Measurements from ENCODE around the gene COPA.
A peak's percentile ranks its signal among the peaks of the same experiment; 100 is the strongest.
"Not testable (repeated sequence)": the region's sequence is repeated elsewhere in the genome, so short reads cannot be mapped to it uniquely, and the experiment has no call there.

COPA gene

DNA sequence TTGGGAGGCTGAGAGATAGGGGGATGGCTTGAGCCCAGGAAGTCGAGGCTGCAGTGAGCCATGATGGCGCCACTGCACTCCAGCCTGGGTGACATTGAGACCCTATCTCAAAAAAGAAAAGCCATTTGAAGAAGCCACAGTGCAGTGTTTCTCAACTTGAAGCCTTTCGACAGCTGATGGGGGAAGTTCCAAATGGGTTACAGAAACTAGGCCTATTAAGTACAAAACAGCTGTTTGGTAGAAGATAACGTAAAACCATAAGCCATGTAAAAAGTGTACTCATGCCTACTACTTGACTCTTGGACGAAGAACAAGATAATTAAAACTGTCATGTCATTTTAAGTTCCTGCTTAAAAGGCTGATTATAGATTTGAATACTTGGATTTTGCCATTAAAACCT lies 16.6 kb downstream of the COPA start:
- DNase-seq (ENCODE audit: low read depth in 2 of 2): no peak

DNA sequence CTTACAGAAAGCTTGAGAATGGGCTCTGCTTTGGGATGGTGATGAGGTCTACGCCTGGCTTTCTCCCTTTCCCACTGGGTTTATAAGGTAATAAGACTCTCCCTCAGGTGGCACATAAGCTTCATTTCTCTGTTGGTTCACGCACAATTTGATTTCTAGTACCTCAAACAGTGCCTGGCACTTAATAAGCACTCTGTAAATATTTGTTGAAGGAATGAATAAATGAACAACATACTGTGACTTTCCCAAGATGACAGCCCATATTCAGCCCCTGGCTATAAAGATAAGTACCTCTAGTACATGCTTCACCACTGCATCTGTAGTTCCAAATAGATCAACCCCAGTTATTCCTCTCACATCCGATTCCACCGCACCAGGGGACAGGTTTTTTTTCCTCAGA lies 17.8 kb downstream of the COPA start:
- DNase-seq (ENCODE audit: low read depth in 2 of 2): no peak

DNA sequence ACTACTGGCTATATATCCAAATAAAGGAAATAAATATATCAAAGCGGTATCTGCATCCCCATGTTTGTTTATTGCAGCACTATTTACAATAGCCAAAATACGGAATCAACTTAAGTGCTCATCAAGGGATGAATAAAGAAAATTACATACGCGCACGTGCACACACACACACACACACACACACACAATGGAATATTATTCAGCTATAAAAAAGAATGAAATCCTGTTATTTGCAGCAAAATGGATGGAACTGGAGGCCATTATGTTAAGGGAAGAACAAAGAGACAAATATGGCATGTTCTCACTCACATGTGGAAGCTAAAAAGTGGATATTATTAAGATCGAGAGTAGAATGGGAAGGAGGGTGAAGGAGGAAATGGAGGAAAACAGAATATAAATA lies 20.2 kb downstream of the COPA start:
- DNase-seq (ENCODE audit: low read depth in 2 of 2): no peak

DNA sequence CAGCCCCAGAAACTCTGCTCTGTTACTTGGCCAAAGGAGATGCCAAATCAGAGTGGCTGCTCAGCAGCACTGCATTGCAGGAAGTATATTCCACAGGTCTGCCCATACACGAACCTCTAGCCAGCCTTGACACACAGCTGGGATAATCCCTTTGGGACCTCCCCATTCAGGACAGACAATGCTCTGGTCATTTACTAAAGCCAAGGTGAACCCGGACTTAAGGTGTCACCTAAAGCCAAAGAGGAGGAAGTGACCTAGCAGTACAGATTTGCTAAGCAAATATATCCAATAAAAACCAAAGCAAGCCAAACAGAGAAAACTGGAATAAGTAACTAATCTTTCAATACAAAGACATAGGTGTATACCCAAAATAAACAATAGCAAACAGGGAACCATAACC lies 27.7 kb downstream of the COPA start:
- DNase-seq (ENCODE audit: low read depth in 2 of 2): no peak

DNA sequence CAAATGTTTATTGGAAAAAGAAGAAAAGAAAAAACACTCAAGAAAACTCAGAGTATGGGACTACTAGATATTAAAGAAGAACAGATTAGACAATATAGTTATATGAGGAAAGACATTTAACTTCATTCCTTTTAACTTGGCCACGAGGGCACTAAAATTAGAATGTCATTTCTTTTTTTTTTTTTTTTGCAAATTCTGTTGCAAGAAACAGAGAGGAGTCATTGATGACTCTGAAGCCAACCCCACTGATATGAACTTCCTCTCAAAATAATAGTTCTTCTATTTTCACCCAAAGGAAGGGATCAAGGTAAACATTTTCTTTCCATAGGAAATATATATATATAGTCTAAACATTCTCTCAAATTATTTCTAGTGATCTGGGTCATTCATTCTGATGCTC lies 33.5 kb downstream of the COPA start:
- no peak for DNase-seq (ENCODE audit: low read depth in 2 of 2)

DNA sequence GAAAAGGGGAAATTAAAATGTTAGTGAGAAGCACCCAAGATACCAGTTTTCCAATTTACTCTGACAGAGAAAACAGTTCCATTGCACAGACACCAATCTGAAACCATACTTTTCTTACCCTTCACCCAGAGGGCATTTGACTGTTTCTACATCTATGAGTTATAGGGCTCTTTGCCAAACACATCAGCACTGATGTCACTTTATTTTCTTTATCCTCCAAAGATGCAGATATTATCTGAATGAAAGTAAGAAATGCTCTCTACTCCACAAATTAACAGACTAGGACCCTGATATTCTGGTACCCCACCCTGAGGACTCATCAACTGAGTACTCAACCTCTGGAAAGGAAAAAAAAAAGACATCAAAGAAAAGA lies 33.9 kb downstream of the COPA start:
- no peak for DNase-seq (ENCODE audit: low read depth in 2 of 2)

DNA sequence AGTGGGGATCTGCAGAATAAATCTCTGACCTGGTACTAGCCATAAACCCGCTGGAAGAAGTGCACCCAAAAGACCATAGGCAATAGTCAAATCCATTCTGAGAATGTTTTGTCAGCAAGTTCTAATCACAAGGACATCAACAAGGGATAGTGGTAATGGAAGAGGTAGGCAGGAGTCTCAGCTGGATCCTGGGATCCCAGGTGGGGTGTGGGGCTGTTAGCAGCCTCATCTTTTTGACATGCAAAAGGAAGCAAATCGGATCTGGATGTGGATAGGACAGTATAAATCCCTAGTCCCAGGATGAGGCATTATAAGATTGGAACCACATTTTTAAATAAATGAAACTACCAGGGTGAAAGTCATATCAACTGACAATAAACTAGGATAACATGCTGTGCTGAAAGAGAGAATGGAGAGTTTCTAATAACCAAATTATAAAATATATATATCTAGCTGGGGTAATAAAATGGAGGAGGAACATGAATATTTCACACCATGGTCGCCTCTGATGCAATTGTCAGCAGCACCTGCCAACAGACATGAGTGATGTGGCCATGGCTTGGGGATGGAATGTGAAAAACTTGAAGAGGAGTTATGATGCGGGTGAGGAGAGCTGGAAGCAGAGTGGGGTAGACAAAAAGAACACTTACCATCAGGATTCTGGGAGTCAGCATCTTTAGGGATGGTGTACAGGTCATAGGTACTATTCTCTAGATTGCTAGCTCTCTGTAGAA lies 34.4 kb downstream of the COPA start:
- DNase-seq (ENCODE audit: low read depth in 2 of 2): no peak

DNA sequence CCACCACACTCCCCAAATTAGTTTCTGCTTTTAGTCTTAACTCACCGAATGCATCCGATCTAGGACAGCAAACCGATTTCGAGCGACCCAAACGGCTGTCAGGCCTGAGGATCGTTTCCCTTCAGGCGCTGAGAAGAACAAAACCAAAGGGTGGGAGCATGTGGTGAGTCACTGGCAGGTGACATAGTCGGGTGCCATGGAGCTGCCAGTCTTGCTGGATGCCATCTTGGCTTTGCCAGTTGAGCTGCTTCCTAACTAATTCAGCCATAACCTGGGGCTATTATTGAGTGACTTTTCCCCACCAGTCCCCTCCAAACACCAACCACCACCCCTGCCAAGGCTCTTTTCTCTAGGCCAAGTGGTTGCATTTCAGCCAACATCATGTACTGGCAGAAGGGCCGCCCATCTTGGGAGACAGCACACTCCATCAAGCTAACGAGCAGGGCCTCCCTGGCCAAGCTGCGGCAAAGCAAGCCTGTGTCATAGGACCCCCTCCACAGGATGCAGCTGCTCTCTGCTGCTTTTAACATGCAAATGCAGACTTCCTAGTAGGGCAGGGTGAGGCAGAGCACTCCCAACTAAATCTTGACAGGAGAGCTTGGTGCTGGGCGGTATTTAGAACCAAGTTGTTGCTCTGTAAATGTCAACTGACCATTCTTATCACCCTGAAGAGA lies 35.8 kb downstream of the COPA start:
- no peak for DNase-seq (ENCODE audit: low read depth in 2 of 2)

DNA sequence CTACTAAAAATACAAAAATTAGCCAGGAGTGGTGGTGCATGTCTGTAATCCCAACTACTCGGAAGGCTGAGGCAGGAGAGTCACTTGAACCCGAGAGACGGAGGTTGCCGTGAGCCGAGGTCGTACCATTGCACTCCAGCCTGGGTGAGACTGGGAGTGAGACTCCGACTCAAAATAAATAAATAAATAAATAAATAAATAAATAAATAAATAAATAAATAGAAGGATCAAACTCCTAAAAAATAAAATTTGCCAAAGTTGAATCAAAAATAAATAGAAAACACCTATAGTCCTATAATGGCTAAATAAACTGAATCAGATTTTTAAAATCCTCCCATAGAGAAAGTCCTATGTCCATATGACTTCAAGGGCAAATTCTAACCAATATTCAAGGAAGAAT lies 42.9 kb downstream of the COPA start:
- DNase-seq (ENCODE audit: low read depth in 2 of 2): no peak

DNA sequence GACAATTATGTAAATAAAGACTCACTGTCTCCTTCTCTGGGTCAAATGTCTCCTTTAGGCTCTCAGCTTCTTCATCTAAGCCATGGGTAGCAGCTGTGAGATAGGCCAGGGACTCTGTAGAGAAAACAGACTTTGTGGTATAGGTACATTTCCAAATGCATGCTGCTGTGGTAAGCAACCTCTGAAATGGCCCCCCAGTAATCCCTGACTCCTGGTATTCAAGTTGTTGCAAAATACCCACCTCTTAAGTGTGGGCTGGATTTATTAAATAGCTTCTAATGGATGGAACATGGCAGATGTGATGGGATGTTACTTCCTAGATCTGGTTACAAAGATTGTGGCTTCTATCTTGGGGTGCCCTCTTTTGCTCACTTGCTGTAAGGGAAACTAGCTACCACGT lies 47.0 kb downstream of the COPA start:
- no peak for DNase-seq (ENCODE audit: low read depth in 2 of 2)

DNA sequence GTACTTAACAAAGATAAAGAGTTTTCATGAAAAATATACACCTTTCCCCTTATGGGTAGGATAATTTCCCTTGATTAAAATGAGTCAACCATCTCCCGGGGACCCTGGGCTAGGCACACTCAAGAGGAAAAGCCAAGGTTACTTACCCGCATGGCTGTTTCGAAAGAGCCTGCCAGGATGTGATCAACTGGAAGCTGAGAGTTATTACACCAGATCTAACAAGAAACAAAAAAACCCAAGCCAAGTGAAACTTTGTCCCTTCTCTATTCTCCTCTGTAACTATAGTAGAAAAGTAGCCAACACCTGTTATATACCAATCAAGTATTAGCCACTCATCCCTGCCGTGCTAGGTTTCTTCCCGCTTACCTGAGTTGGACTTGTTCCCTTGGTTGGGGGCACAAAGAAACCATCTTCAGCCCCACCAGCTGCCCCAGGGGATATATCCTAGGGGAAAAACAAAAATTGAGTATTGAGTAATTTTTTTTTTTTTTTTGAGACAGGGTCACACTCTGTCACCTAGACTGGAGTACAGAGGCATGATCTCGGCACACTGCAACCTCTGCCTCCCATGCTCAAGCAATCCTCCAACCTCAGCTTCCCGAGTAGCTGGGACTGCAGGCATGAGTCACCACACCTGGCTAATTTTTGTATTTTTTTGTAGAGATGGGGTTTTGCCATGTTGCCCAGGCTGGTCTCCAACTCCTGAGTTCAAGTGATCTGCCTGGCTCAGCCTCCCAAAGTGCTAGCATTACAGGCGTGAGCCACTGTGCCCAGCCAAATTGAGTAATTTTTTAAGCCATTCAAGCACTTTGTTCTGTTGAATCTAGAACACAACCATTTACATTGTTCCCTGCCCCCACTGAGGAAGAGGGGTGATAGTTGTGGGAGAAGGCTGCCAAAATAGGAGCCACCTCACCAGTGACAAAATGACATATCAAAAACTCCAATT lies 49.8 kb downstream of the COPA start:
- no peak for DNase-seq (ENCODE audit: low read depth in 2 of 2)

DNA sequence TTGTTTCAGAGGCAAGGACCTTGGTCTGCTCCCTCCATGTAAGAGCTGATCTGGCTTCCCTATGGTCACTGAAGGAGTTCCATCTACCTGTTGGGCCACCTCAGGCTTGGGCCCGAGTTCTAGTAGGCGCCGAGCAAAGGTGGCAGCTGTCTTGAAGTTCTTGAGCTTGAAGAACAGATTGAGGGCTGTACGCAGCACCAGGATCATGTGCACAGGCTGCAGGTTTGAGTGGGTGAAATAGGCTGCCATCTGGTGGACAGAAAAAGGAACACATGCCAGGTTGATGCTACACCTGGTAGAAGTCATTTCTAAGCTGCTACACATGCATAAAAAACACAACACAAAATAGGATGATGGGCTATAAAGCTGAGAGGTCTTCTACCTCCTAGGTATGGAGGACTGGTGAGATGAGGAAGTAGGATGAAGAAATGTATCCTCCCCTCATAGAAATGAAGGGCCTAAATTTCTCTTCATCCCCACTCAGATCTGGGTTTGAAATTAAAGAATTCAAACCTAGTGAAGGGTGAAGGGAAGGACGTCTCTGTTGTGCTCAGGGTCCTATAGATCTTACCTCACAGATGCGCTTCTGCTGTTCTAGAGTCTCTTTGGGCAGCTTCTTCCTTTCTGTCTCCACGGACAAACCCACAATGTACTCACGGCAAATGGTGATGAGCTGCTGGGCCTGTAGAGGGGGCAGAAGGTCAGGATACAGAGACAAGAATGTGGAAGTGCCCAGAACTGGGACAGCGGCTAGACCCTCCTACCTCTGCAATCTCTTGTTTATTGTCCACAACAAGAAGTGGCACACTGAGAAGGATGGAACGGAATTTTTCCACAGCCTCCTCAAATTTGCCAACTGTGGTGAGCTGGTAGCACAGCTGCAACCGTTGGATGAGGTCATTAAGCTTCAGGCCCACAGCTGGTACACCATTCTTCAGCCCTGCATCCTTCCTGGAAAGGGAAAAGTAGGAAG lies 51.5 kb downstream of the COPA start:
- peak; percentile 2 to 54 for DNase-seq (ENCODE audit: low read depth in 2 of 2)

DNA sequence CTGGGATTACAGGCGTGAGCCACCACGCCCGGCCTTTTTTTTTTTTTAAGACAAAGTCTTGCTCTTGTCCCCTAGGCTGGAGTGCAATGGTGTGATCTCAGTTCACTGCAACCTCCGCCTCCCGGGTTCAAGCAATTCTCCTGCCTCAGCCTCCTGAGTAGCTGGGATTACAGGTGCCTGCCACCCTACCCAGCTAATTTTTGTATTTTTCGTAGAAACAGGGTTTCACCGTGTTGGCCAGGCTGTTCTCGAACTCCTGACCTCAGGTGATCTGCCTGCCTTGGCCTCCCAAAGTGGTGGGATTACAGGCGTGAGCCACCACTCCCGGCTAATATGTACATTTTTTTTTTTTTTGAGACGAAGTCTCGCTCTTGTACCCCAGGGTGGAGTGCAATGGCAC lies 55.3 kb downstream of the COPA start:
- DNase-seq (ENCODE audit: low read depth in 2 of 2): not testable (repeated sequence)

DNA sequence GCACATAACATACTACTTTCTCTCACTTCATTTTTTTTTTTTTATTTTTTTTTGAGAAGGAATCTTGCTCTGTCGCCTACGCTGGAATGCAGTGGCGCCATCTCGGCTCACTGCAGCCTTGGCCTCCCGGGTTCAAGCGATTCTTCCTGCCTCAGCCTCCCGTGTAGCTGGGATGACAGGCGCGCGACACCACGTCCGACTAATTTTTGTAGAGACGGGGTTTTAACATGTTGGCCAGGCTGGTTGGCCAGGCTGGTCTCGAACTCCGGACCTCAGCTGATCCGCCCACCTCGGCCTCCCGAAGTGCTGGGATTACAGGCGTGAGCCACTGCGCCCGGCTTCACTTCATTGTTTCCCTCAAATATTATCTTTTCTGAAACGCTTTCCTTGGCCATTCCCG lies 57.5 kb downstream of the COPA start:
- DNase-seq (ENCODE audit: low read depth in 2 of 2): no peak

DNA sequence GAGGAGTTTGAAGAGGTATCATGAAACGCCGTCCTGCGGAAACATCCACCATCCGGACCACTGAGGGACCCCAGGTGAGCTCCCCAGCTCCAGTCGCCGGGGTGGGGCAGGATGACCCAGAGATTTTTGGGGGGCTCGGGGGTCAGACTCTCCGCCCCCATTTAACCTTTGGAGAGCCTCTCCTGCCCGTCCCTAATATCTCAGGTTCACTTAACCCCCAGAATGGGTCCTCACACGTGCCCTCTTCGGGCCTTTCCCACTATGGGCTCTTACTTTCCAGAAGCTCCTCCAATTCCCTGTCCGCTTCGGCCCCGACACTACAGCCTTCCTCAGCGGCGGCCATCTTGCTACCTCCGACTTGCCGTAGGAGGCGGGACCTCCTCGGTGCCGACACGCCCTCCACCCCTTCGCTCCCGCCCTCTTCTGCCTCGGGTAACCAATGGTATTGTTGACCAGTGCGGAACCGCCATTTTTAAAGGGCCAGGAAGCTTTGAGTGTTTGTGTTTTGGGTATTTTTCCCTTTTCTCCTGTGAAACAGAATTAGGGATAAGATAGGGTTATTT lies 58.2 kb downstream of the COPA start, which contains the start of gene PEX19:
PEX19 (minus strand) TSS at position 352 of the 563 bp plus-strand sequence; CDS start at position 343, 9 bp downstream.
- peak; percentile 76 to 88 for DNase-seq (ENCODE audit: low read depth in 2 of 2)

DNA sequence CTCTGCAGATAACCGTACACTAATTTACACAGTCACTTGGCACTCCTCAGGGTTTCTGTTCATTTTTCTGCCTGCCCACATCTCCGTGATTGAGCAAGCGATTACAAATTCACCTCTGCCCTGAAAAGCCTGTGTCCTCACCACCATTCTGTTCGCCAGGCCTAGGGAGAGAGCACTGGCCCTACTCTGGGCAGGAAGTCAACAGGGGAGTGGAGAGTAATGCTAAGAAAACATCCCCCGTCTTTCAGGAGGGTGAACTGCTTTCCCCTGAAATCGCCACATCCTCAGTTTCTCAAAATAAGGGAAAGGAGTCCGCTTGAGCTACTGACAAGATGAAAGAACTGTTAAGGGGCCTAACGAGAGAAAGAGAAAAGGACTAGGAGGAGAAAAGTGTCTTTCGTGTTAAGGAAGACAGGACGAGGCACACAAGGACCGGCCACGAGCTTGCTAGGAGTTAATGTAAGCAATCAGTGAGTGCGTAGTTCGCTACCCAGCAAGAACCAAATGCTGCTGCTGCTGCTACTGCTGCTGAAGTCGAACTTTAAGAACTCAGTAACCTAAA lies 58.7 kb downstream of the COPA start:
- DNase-seq (ENCODE audit: low read depth in 2 of 2): no peak

DNA sequence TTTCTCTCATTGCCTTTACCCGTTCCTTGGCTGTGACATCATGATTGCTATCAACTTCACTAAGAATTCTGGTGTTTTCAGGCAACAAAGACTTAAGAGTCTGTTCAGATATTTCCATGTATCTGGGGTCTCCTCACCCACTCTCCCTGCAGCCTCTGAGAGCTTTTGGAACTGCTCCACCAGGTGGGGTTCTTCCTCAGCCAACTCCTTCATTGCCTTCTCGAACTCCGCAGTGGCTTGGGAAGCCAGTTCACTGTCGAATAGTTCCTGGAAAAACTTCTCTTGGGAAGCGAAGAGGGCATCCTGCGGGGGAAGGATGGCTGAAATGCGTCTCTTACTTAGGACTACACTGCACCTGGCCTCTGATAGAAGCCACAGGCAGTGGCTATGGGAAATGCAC lies 60.2 kb downstream of the COPA start:
- no peak for DNase-seq (ENCODE audit: low read depth in 2 of 2)

DNA sequence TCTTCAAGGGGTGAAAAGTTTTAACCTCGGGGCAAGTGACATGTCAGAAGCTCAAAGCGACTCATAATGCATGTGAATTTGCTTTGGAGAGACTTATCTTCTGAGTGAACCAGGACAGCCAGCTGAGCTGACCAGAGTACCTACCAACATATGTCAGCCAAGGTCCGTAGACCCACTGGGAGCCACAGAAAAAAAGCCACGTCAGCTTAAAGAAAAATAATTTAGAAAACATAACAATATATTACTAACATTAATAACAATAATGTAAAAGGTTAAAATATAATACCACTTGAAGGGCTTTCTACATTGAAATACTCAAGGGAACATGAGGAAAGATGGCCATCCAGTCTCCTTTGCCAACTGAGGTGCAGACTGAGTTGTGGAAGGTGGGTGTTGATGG lies 65.1 kb downstream of the COPA start:
- DNase-seq (ENCODE audit: low read depth in 2 of 2): no peak

DNA sequence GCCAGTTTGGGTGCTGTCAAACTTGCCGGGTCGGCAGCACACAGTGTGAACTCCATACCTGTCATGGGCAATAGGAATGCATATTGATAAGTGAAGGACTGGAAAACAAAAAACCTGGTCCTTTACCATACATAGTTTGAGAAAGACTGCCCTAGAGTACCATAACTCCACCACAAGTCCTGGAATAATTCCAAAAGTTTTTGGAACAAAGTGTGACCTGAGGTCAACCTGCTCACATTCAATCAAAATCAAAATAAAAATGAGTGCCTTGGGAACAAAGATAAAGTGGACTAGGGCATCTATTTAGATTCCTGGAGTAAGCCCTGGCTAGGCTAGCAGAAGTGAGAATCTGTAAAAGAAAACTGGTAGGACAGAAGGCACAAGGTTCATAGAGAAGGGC lies 65.7 kb downstream of the COPA start:
- DNase-seq (ENCODE audit: low read depth in 2 of 2): no peak

DNA sequence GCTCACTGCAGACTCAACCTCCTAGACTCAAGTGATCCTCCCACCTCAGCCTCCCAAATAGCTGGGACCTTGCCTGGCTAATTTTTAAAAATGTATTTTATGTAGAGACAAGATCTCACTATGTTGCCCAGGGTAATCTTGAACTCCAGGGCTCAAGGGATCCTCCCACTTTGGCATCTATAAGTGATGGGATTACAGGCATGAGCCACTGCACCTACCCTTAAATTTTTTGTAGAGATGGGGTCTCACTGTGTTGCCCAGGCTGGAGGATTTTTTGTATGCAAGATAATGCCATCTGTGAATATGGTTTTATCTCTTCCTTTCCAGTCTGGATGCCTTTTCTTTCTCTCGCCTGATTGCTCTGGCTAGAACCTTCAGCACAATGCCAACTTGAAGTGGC lies 72.0 kb downstream of the COPA start:
- no peak for DNase-seq (ENCODE audit: low read depth in 2 of 2)

All from stimulated activated CD8-positive, alpha-beta memory T cell treated with anti-CD3 and anti-CD28 coated beads, Interleukin-15, amount 100 ng/mL, for 4 hours (primary cell).